HepG2 (cell line): ENCODE results near the gene GTF2F2. TPM values are rescaled to one million over a fixed set of nuclear protein-coding genes. Genes with fewer than 3 reads are reported as not detected.

Experiments used
- AGO2 ChIP-seq: fragments of 200-400 bp; formaldehyde crosslinking; optimal IDR thresholded peaks from 2 replicates; pipeline ENCODE3; 2017; ENCODE audit warnings: mild to moderate bottlenecking, low read depth, low read length, moderate library complexity
- ARID5B ChIP-seq: IDR thresholded peaks from 2 replicates; pipeline ENCODE4 v1.4.0; 2020; ENCODE audit warnings: mild to moderate bottlenecking, missing genetic modification reagents
- BCL6 ChIP-seq: IDR thresholded peaks from 2 replicates; pipeline ENCODE4 v1.6.1; 2016; ENCODE audit warnings: missing genetic modification reagents, missing compliant biosample characterization
- CAMTA2 ChIP-seq: sonication (generic); formaldehyde crosslinking; IDR thresholded peaks from 2 replicates; pipeline ENCODE4 v1.4.0; 2020; ENCODE audit warnings: mild to moderate bottlenecking, missing genetic modification reagents, borderline replicate concordance
- LRRFIP1 ChIP-seq: sonication (generic); formaldehyde crosslinking; conservative IDR thresholded peaks from 2 replicates; pipeline ENCODE4 v1.4.0; 2020; ENCODE audit warnings: missing genetic modification reagents
- NFE2 ChIP-seq: sonication (generic); formaldehyde crosslinking; IDR thresholded peaks from 2 replicates; pipeline ENCODE4 v1.4.0; 2020; ENCODE audit warnings: missing genetic modification reagents
- NFE2L1 ChIP-seq: sonication (generic); formaldehyde crosslinking; IDR thresholded peaks from 2 replicates; pipeline ENCODE4 v1.4.0; 2020; ENCODE audit warnings: missing genetic modification reagents, mild to moderate bottlenecking, borderline replicate concordance
- NONO ChIP-seq, 2 experiments: fragments of 450-650 bp in 1 of 2; sonication (generic) in 1 of 2; formaldehyde crosslinking in 1 of 2; IDR thresholded peaks in 1 of 2; conservative IDR thresholded peaks in 1 of 2; 2 replicates each; pipeline versions ENCODE4 v1.6.1 to v1.8.0; 2017 to 2022; ENCODE audit warnings: mild to moderate bottlenecking in 1 of 2, missing genetic modification reagents in 1 of 2, moderate library complexity in 1 of 2
- POLR2A ChIP-seq, 2 experiments: IDR thresholded peaks; 2 replicates each; pipeline ENCODE4 v1.6.1; 2011; ENCODE audit warnings: low read depth in 2 of 2, low read length in 2 of 2, mild to moderate bottlenecking in 1 of 2, moderate library complexity in 1 of 2; ENCODE audit not compliant: insufficient read depth in 1 of 2
- SAP130 ChIP-seq: IDR thresholded peaks from 2 replicates; pipeline ENCODE4 v1.6.1; 2016; ENCODE audit warnings: low read depth
- ZBTB7B ChIP-seq: sonication (generic); formaldehyde crosslinking; IDR thresholded peaks from 2 replicates; pipeline ENCODE4 v1.4.0; 2020; ENCODE audit warnings: missing genetic modification reagents
- ZNF12 ChIP-seq: sonication (generic); formaldehyde crosslinking; IDR thresholded peaks from 2 replicates; pipeline ENCODE4 v1.5.0; 2020; ENCODE audit warnings: missing genetic modification reagents
- ZNF263 ChIP-seq: sonication (generic); formaldehyde crosslinking; IDR thresholded peaks from 2 replicates; pipeline ENCODE4 v1.4.0; 2020; ENCODE audit warnings: missing genetic modification reagents
- ZNF382 ChIP-seq: sonication (generic); formaldehyde crosslinking; IDR thresholded peaks from 2 replicates; pipeline ENCODE4 v1.5.0; 2020; ENCODE audit warnings: missing genetic modification reagents, mild to moderate bottlenecking, borderline replicate concordance
- polyA plus RNA-seq, 8 experiments: library from polyadenylated mRNA; depleted of rRNA in 3 of 8; stranded (reverse) in 7 of 8; unstranded in 1 of 8; fragments of >200 nt; fragmentation: Illumina TruSeq in 4 of 8; extraction: Trizol in 4 of 8; gene quantifications; 2 replicates each; pipeline versions ENCODE4 v1.2.1 to v1.2.3, GENCODE V29; 2011 to 2016; ENCODE audit warnings: low read depth in 4 of 8, missing spikeins in 1 of 8, mixed read lengths in 1 of 8; ENCODE audit not compliant: insufficient read depth in 1 of 8
- total RNA-seq, 5 experiments: library from RNA; depleted of rRNA; stranded (reverse); fragments of >200 nt; fragmentation: Illumina TruSeq; extraction: Trizol; gene quantifications; 2 replicates each; pipeline ENCODE4 v1.2.3, GENCODE V29; 2016; ENCODE audit warnings: low read depth in 1 of 5
- TF ChIP-seq, protein P1 (sequence below): sonication (generic); formaldehyde crosslinking; IDR thresholded peaks from 2 replicates; pipeline ENCODE4 v1.4.0; 2020; ENCODE audit warnings: missing genetic modification reagents
- TF ChIP-seq, protein P2 (sequence below): sonication (generic); formaldehyde crosslinking; conservative IDR thresholded peaks from 2 replicates; pipeline ENCODE4 v1.4.0; 2020; ENCODE audit warnings: mild to moderate bottlenecking, missing genetic modification reagents, moderate library complexity

GTF2F2 gene
- total and polyA plus RNA-seq, 2 of the 13 experiments (the other 11 are each of a cell fraction or from before 2014, with no cell fraction given): 10.6 to 32.8 TPM

GRCh38 chr13:45316338-45316737, 196.0 kb downstream of the GTF2F2 start (continued):
- TF ChIP-seq ARID5B (CRISPR knock-in tag): peak; percentile 29; the same call in 1 of the 2 replicates
- no peak for TF ChIP-seq NFE2
- TF ChIP-seq AGO2: no peak
- no peak for TF ChIP-seq CAMTA2 (CRISPR knock-in tag)
- TF ChIP-seq, protein P1, sequence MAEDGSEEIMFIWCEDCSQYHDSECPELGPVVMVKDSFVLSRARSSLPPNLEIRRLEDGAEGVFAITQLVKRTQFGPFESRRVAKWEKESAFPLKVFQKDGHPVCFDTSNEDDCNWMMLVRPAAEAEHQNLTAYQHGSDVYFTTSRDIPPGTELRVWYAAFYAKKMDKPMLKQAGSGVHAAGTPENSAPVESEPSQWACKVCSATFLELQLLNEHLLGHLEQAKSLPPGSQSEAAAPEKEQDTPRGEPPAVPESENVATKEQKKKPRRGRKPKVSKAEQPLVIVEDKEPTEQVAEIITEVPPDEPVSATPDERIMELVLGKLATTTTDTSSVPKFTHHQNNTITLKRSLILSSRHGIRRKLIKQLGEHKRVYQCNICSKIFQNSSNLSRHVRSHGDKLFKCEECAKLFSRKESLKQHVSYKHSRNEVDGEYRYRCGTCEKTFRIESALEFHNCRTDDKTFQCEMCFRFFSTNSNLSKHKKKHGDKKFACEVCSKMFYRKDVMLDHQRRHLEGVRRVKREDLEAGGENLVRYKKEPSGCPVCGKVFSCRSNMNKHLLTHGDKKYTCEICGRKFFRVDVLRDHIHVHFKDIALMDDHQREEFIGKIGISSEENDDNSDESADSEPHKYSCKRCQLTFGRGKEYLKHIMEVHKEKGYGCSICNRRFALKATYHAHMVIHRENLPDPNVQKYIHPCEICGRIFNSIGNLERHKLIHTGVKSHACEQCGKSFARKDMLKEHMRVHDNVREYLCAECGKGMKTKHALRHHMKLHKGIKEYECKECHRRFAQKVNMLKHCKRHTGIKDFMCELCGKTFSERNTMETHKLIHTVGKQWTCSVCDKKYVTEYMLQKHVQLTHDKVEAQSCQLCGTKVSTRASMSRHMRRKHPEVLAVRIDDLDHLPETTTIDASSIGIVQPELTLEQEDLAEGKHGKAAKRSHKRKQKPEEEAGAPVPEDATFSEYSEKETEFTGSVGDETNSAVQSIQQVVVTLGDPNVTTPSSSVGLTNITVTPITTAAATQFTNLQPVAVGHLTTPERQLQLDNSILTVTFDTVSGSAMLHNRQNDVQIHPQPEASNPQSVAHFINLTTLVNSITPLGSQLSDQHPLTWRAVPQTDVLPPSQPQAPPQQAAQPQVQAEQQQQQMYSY (CRISPR knock-in tag): no peak
- no peak for TF ChIP-seq ZNF12 (CRISPR knock-in tag)
- 0 out of 2 replicates have a peak, but pooled peaks have one; percentile 25 for TF ChIP-seq ZBTB7B (CRISPR knock-in tag)
- peak in 1 of 2 experiments; percentile 52; a peak in 2 of 4 replicates for TF ChIP-seq POLR2A (IDR thresholded peaks at IDR 0.05; ENCODE audit: insufficient read depth in 1 of 2, low read depth in 2 of 2, low read length in 2 of 2)
- TF ChIP-seq, protein P2, sequence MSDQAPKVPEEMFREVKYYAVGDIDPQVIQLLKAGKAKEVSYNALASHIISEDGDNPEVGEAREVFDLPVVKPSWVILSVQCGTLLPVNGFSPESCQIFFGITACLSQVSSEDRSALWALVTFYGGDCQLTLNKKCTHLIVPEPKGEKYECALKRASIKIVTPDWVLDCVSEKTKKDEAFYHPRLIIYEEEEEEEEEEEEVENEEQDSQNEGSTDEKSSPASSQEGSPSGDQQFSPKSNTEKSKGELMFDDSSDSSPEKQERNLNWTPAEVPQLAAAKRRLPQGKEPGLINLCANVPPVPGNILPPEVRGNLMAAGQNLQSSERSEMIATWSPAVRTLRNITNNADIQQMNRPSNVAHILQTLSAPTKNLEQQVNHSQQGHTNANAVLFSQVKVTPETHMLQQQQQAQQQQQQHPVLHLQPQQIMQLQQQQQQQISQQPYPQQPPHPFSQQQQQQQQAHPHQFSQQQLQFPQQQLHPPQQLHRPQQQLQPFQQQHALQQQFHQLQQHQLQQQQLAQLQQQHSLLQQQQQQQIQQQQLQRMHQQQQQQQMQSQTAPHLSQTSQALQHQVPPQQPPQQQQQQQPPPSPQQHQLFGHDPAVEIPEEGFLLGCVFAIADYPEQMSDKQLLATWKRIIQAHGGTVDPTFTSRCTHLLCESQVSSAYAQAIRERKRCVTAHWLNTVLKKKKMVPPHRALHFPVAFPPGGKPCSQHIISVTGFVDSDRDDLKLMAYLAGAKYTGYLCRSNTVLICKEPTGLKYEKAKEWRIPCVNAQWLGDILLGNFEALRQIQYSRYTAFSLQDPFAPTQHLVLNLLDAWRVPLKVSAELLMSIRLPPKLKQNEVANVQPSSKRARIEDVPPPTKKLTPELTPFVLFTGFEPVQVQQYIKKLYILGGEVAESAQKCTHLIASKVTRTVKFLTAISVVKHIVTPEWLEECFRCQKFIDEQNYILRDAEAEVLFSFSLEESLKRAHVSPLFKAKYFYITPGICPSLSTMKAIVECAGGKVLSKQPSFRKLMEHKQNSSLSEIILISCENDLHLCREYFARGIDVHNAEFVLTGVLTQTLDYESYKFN (CRISPR knock-in tag): 0 out of 2 replicates have a peak, but pooled peaks have one; percentile 26
- peak; percentile 87 for TF ChIP-seq ZNF263 (CRISPR knock-in tag)
- no peak for TF ChIP-seq NONO (IDR thresholded peaks at IDR 0.05)
- no peak for TF ChIP-seq NONO (CRISPR knock-in tag; conservative IDR thresholded peaks at IDR 0.05)
- TF ChIP-seq BCL6 (CRISPR knock-in tag): no peak
- 0 out of 2 replicates have a peak, but pooled peaks have one; percentile 20 for TF ChIP-seq SAP130
- no peak for TF ChIP-seq NFE2L1 (CRISPR knock-in tag)
- no peak for TF ChIP-seq LRRFIP1 (CRISPR knock-in tag)
- no peak for TF ChIP-seq ZNF382 (CRISPR knock-in tag)
